B cell (primary cell): Measurements from ENCODE around the gene RIPPLY2. TPM values are rescaled to one million over a fixed set of nuclear protein-coding genes. Genes with fewer than 3 reads are reported as not detected.

Experiments used
- ATAC-seq: fragments of 200-7000 bp; cut with Tn5 transposase; one replicate; pipeline ENCODE4 v1.10.0; 2021; ENCODE audit warnings: low read depth, mild to moderate bottlenecking, moderate number of reproducible peaks, moderate library complexity
- CTCF ChIA-PET: fragments of 350-600 bp; sonication (Branson Sonifier 250); formaldehyde crosslinking; loops from one replicate; lab custom pipeline; 2021; ENCODE audit warnings: antibody characterized with exemption, inconsistent platforms; lab: Charles Lee
- POLR2A ChIA-PET: fragments of 350-600 bp; sonication (Branson Sonifier 250); formaldehyde crosslinking; loops from one replicate; lab custom pipeline; 2021; ENCODE audit warnings: antibody characterized with exemption; lab: Charles Lee
- DNase-seq: peaks from one replicate; pipeline ENCODE4 v3.0.0; 2013
- H2AFZ ChIP-seq: 2 replicates; pipeline ENCODE4 v1.6.1; 2012; ENCODE audit warnings: mild to moderate bottlenecking, low read depth, low read length; ENCODE audit not compliant: insufficient read depth, poor library complexity, severe bottlenecking
- H3K27ac ChIP-seq, 2 donors: 1 replicate in 1 of 2; 2 replicates in 1 of 2; pipeline ENCODE4 v1.5.1; 2012 to 2013; ENCODE audit warnings: low read length in 2 of 2, mild to moderate bottlenecking in 2 of 2, moderate library complexity in 1 of 2
- H3K27me3 ChIP-seq, 4 experiments: fragments of 200-600 bp in 1 of 4; sonication (generic) in 1 of 4; replicated peaks in 1 of 4; 1 replicate in 2 of 4; 2 replicates in 2 of 4; pipeline versions ENCODE4 v1.6.1 to v1.7.0; 2013 to 2016; ENCODE audit warnings: low read length in 3 of 4, mild to moderate bottlenecking in 2 of 4, mixed read lengths in 1 of 4, moderate library complexity in 1 of 4; ENCODE audit not compliant: insufficient read depth in 4 of 4, control insufficient read depth in 3 of 4; ENCODE audit errors: control extremely low read depth in 1 of 4
- H3K36me3 ChIP-seq, 2 experiments: replicated peaks in 1 of 2; 1 replicate in 1 of 2; 2 replicates in 1 of 2; pipeline versions ENCODE4 v1.6.1 to v1.7.1; 2013; ENCODE audit warnings: low read length in 1 of 2; ENCODE audit not compliant: insufficient read depth in 2 of 2, control insufficient read depth in 1 of 2; ENCODE audit errors: control extremely low read depth in 1 of 2, extremely low read depth in 1 of 2
- H3K4me1 ChIP-seq, 2 donors: fragments of 200-600 bp in 1 of 2; sonication (generic) in 1 of 2; 1 replicate in 1 of 2; 2 replicates in 1 of 2; pipeline versions ENCODE4 v1.5.1 to v1.6.1; 2013 to 2017; ENCODE audit warnings: low read length in 2 of 2; ENCODE audit not compliant: control insufficient read depth in 2 of 2, insufficient read depth in 2 of 2
- H3K4me2 ChIP-seq: replicated peaks from 2 replicates; pipeline ENCODE3; 2012; ENCODE audit warnings: mild to moderate bottlenecking, low read depth, low read length; ENCODE audit not compliant: poor library complexity, severe bottlenecking
- H3K4me3 ChIP-seq, 5 experiments: fragments of 200-600 bp in 1 of 5; sonication (generic) in 1 of 5; 1 replicate in 3 of 5; 2 replicates in 2 of 5; pipeline versions ENCODE4 v1.5.1 to v1.7.0; 2011 to 2016; ENCODE audit warnings: low read length in 4 of 5, mild to moderate bottlenecking in 4 of 5, low read depth in 2 of 5, control low read depth in 1 of 5, moderate library complexity in 1 of 5; ENCODE audit not compliant: insufficient read depth in 1 of 5; ENCODE audit errors: control extremely low read depth in 1 of 5, extremely low read depth in 1 of 5
- H3K79me2 ChIP-seq: fragments of 200-600 bp; sonication (generic); one replicate; pipeline ENCODE4 v1.6.0; 2016; ENCODE audit warnings: low read length; ENCODE audit not compliant: control insufficient read depth, insufficient read depth
- H3K9ac ChIP-seq: fragments of 200-600 bp; sonication (generic); 2 replicates; pipeline ENCODE4 v1.6.1; 2017; ENCODE audit warnings: mild to moderate bottlenecking, low read length, moderate library complexity
- H3K9me3 ChIP-seq, 3 donors: one replicate each; pipeline versions ENCODE4 v1.6.1 to v1.7.1; 2013; ENCODE audit warnings: low read length in 2 of 3; ENCODE audit not compliant: control insufficient read depth in 2 of 3, insufficient read depth in 1 of 3; ENCODE audit errors: control extremely low read depth in 1 of 3
- H4K20me1 ChIP-seq: 2 replicates; pipeline ENCODE4 v1.6.0; 2012; ENCODE audit warnings: mild to moderate bottlenecking, low read length; ENCODE audit not compliant: insufficient read depth, control insufficient read depth, poor library complexity, severe bottlenecking
- H3K27ac Mint-ChIP-seq: one replicate; pipeline ENCODE4 v1.8.0; 2021; ENCODE audit warnings: mixed read lengths
- H3K27me3 Mint-ChIP-seq: one replicate; pipeline ENCODE4 v1.8.0; 2021; ENCODE audit warnings: mixed read lengths
- H3K4me1 Mint-ChIP-seq: one replicate; pipeline ENCODE4 v1.8.0; 2021; ENCODE audit warnings: mixed read lengths
- H3K4me3 Mint-ChIP-seq: one replicate; pipeline ENCODE4 v1.8.0; 2021; ENCODE audit warnings: mixed read lengths
- H3K9me3 Mint-ChIP-seq: one replicate; pipeline ENCODE4 v1.8.0; 2022; ENCODE audit warnings: mixed read lengths; ENCODE audit not compliant: insufficient read depth
- CTCF ChIP-seq: fragments of 200-600 bp; IDR thresholded peaks from one replicate; pipeline ENCODE4 v1.8.0; 2022; ENCODE audit warnings: antibody characterized with exemption, mild to moderate bottlenecking
- EZH2 ChIP-seq: IDR thresholded peaks from 2 replicates; pipeline ENCODE4 v1.6.1; 2012; ENCODE audit warnings: borderline replicate concordance, low read depth, mild to moderate bottlenecking, moderate library complexity, low read length; ENCODE audit not compliant: insufficient read depth, poor library complexity, severe bottlenecking
- WGBS: methylation state at CpG from one replicate; pipeline ENCODE4 v1.1.5; 2013; ENCODE audit warnings: missing lambda C conversion rate; ENCODE audit not compliant: insufficient coverage; 5-methylcytosine and 5-hydroxymethylcytosine counted together
- intact Hi-C: fragments of 100-400 bp; cut with micrococcal nuclease; formaldehyde crosslinking; loops from one replicate; pipeline ENCODE4 v1.10.0; 2022
- polyA plus RNA-seq: library from polyadenylated mRNA; depleted of rRNA; stranded (reverse); fragments of >200 nt; gene quantifications from 2 replicates; pipeline ENCODE4 v1.2.3, GENCODE V29; 2012
- total RNA-seq, 2 donors: library from RNA; stranded (reverse); fragments of 120-200 nt in 1 of 2; gene quantifications; 1 replicate in 1 of 2; 2 replicates in 1 of 2; pipeline versions ENCODE4 v1.2.3 to v1.2.4, GENCODE V29; 2013 to 2022

RIPPLY2 gene
- total and polyA plus RNA-seq, 2 donors (not counting 1 experiment from before 2014, with no cell fraction given) = not detected

- H3K9ac ChIP-seq = no peak overlapping the region
- no peaks in the 10 kb centered on the region for H3K36me3 ChIP-seq
- H2AFZ ChIP-seq = no peak overlapping the region
- no peaks in the 10 kb centered on the region for H3K9me3 ChIP-seq
- intact Hi-C loops = no loop called here
- ChIA-PET POLR2A (no interaction called here), CTCF (no interaction called here)
- H3K27ac Mint-ChIP-seq = no peak overlapping the region
- no peaks in the 10 kb centered on the region for H3K79me2 ChIP-seq
- no CpG with 5 or more reads among the region's 3 CpGs for WGBS
- H3K4me3 ChIP-seq = no peak overlapping the region
- no peak for TF ChIP-seq EZH2
- TF ChIP-seq CTCF = no peak
- no peaks in the 10 kb centered on the region for H3K27me3 ChIP-seq
- no peak for ATAC-seq
- no peak overlapping the region for H3K4me2 ChIP-seq
- H3K9me3 Mint-ChIP-seq = no peaks in the 10 kb centered on the region
- H3K27ac ChIP-seq = no peak overlapping the region
- no peak for DNase-seq
- H3K4me1 ChIP-seq = no peaks in the 10 kb centered on the region
- H3K4me1 Mint-ChIP-seq = no peaks in the 10 kb centered on the region
- H3K27me3 Mint-ChIP-seq = peaks cover 16% of the 10 kb centered on the region
- no peaks in the 10 kb centered on the region for H4K20me1 ChIP-seq
- no peak overlapping the region for H3K4me3 Mint-ChIP-seq
These were observed 28.8 kb upstream of the RIPPLY2 start for GRCh38 chr6:83824388-83824801.

DNA sequence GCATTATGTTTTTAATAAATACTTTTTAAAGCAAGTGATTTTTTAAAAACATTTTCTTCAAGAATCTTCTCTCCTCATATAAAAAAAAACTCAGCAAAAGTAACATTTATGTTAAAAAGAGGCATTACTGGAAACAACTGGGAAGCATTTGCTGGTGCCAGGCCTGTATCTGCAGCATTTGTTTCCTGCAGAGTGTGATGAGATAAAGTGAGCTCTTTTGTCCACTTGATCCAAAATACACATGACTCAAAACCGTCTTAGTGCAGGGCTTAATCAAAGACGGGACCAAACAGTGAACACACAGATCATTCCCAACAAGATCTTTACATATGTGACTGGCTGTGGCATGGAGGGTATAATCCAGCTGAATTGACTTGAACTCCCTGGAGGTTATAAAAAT is 28.3 kb upstream of the RIPPLY2 start:
- Mint-ChIP-seq H3K4me3 (no peak overlapping the region), H3K4me1 (no peaks in the 10 kb centered on the region), H3K27ac (no peak overlapping the region), H3K9me3 (no peaks in the 10 kb centered on the region), H3K27me3 (peaks cover 16% of the 10 kb centered on the region)
- Histone ChIP-seq H2AFZ (no peak overlapping the region), H3K27ac (no peak overlapping the region), H3K9ac (no peak overlapping the region), H3K9me3 (no peaks in the 10 kb centered on the region), H3K36me3 (no peaks in the 10 kb centered on the region), H3K4me1 (no peaks in the 10 kb centered on the region), H3K79me2 (no peaks in the 10 kb centered on the region), H3K4me2 (no peak overlapping the region), H3K4me3 (no peak overlapping the region), H4K20me1 (no peaks in the 10 kb centered on the region), H3K27me3 (no peaks in the 10 kb centered on the region)
- no CpG with 5 or more reads among the region's 2 CpGs for WGBS
- intact Hi-C loops = no loop called here
- no peak for TF ChIP-seq EZH2
- POLR2A ChIA-PET = no interaction called here
- DNase-seq = no peak
- CTCF ChIA-PET = no interaction called here
- ATAC-seq = no peak
